K562 (cell line): Measurements from ENCODE around the gene C4BPB. TPM values are rescaled to one million over a fixed set of nuclear protein-coding genes. Genes with fewer than 3 reads are reported as not detected.

Source experiments
- CBFA2T2 ChIP-seq: fragments of 450-650 bp; conservative IDR thresholded peaks from 2 replicates; pipeline ENCODE4 v1.6.1; 2017; ENCODE audit warnings: mild to moderate bottlenecking
- CTCFL ChIP-seq: IDR thresholded peaks from 2 replicates; pipeline ENCODE4 v1.6.1; 2011; ENCODE audit warnings: borderline replicate concordance, low read depth, mild to moderate bottlenecking, moderate library complexity, low read length; ENCODE audit not compliant: insufficient read depth, poor library complexity, severe bottlenecking
- ELF4 ChIP-seq: fragments of 450-650 bp; formaldehyde crosslinking; IDR thresholded peaks from 2 replicates; pipeline ENCODE4 v1.4.0; 2022; ENCODE audit warnings: missing genetic modification characterization
- EP300 ChIP-seq: IDR thresholded peaks from 2 replicates; pipeline ENCODE4 v1.6.1; 2012; ENCODE audit warnings: low read length, improper control_type of control experiment
- KLF6 ChIP-seq: fragments of 250-450 bp; sonication (Bioruptor Pico); IDR thresholded peaks from 2 replicates; pipeline ENCODE4 v1.4.0; 2020; ENCODE audit warnings: mild to moderate bottlenecking, moderate library complexity, borderline replicate concordance
- MBD1 ChIP-seq: fragments of 250-450 bp; sonication (Bioruptor Pico); IDR thresholded peaks from 2 replicates; pipeline ENCODE4 v1.8.0; 2022; ENCODE audit warnings: inconsistent platforms
- MLX ChIP-seq, 2 experiments: fragments of 450-650 bp in 1 of 2; sonication (generic) in 1 of 2; formaldehyde crosslinking; conservative IDR thresholded peaks; 2 replicates each; pipeline versions ENCODE4 v1.4.0 to v1.8.1; 2020 to 2022; ENCODE audit warnings: mild to moderate bottlenecking in 1 of 2, missing genetic modification reagents in 1 of 2
- NCOA1 ChIP-seq: fragments of 450-650 bp; IDR thresholded peaks from 2 replicates; pipeline ENCODE4 v1.6.1; 2016; ENCODE audit warnings: low read depth
- PKNOX1 ChIP-seq: fragments of 450-650 bp; IDR thresholded peaks from 2 replicates; pipeline ENCODE4 v1.6.1; 2016
- POLR3A ChIP-seq: IDR thresholded peaks from 2 replicates; pipeline ENCODE4 v1.6.1; 2011; ENCODE audit warnings: borderline replicate concordance, mild to moderate bottlenecking, moderate library complexity; ENCODE audit not compliant: insufficient read length, insufficient read depth; ENCODE audit errors: extremely low read depth
- SMAD3 ChIP-seq: fragments of 450-650 bp; formaldehyde crosslinking; conservative IDR thresholded peaks from 2 replicates; pipeline ENCODE4 v1.4.0; 2020; ENCODE audit warnings: mild to moderate bottlenecking
- SMARCB1 ChIP-seq: IDR thresholded peaks from 2 replicates; pipeline ENCODE4 v1.6.1; 2011; ENCODE audit warnings: improper control_type of control experiment, low read depth; ENCODE audit not compliant: insufficient read length
- STAT5A ChIP-seq: IDR thresholded peaks from 2 replicates; pipeline ENCODE4 v1.6.1; 2012; ENCODE audit warnings: low read length, inconsistent platforms, borderline replicate concordance
- TBL1XR1 ChIP-seq, 2 experiments: IDR thresholded peaks; 2 replicates each; pipeline ENCODE4 v1.6.1; 2012; ENCODE audit warnings: improper control_type of control experiment in 2 of 2, low read length in 2 of 2, mild to moderate bottlenecking in 1 of 2
- TCF7L2 ChIP-seq: fragments of 150-350 bp; IDR thresholded peaks from 2 replicates; pipeline ENCODE4 v1.6.1; 2016; ENCODE audit warnings: low read depth, mild to moderate bottlenecking, low read length, moderate library complexity
- ZBTB5 ChIP-seq: fragments of 450-650 bp; IDR thresholded peaks from 2 replicates; pipeline ENCODE4 v1.6.1; 2017; ENCODE audit warnings: antibody characterized with exemption
- ZNF239 ChIP-seq: fragments of 250-450 bp; sonication (Bioruptor Pico); IDR thresholded peaks from 2 replicates; pipeline ENCODE4 v1.4.0; 2020; ENCODE audit warnings: mild to moderate bottlenecking
- ZNF699 ChIP-seq: fragments of 250-450 bp; sonication (Bioruptor Pico); IDR thresholded peaks from 2 replicates; pipeline ENCODE4 v1.8.0; 2021; ENCODE audit warnings: mild to moderate bottlenecking, moderate library complexity; ENCODE audit not compliant: insufficient replicate concordance
- ZNF79 ChIP-seq: fragments of 250-450 bp; sonication (Bioruptor Pico); IDR thresholded peaks from 2 replicates; pipeline ENCODE4 v1.4.0; 2020; ENCODE audit warnings: low read depth, mild to moderate bottlenecking, moderate library complexity
- ZSCAN29 ChIP-seq: fragments of 450-650 bp; IDR thresholded peaks from 2 replicates; pipeline ENCODE4 v1.6.1; 2017
- polyA plus RNA-seq, 8 experiments: library from polyadenylated mRNA; depleted of rRNA in 4 of 8; stranded (reverse) in 5 of 8; unstranded in 3 of 8; fragments of >200 nt; fragmentation: Nextera tagmentation in 2 of 8; fragmentation: Illumina TruSeq in 1 of 8; extraction: Ambion mirVana in 2 of 8; extraction: Trizol in 1 of 8; gene quantifications; 2 replicates each; pipeline versions ENCODE4 v1.2.1 to v1.2.3, GENCODE V29; 2011 to 2014; ENCODE audit warnings: inconsistent platforms in 1 of 8, missing spikeins in 1 of 8
- total RNA-seq, 7 experiments: library from RNA; depleted of rRNA in 6 of 7; stranded (reverse); fragments of >200 nt in 6 of 7; fragmentation: Illumina TruSeq in 2 of 7; extraction: Trizol in 2 of 7; gene quantifications; 2 replicates each; pipeline versions ENCODE4 v1.2.1 to v1.2.3, GENCODE V29; 2011 to 2021; ENCODE audit warnings: low replicate concordance in 1 of 7

Gene C4BPB
- total and polyA plus RNA-seq, 9 of the 15 experiments (the other 6 are each of a cell fraction or from before 2014, with no cell fraction given): not detected

GRCh38 chr1:207049974-207050391 lies 38.7 kb upstream of the C4BPB start (continued):
- peak; percentile 72 for TF ChIP-seq CTCFL
- 0 out of 2 replicates have a peak, but pooled peaks have one; percentile 28 for TF ChIP-seq SMAD3 (CRISPR knock-in tag)
- TF ChIP-seq SMARCB1: peak; percentile 74
- TF ChIP-seq CBFA2T2: no peak
- no peak for TF ChIP-seq MLX (CRISPR knock-in tag; conservative IDR thresholded peaks at IDR 0.05)
- TF ChIP-seq POLR3A: no peak
- no peak for TF ChIP-seq KLF6 (CRISPR knock-in tag)
- peak; percentile 41; the same call in 1 of the 2 replicates for TF ChIP-seq EP300
- no peak for TF ChIP-seq ZSCAN29
- TF ChIP-seq MBD1 (CRISPR knock-in tag): no peak
- no peak for TF ChIP-seq ZNF699 (CRISPR knock-in tag)
- TF ChIP-seq ZBTB5: peak; percentile 36; the same call in 1 of the 2 replicates
- TF ChIP-seq TBL1XR1 (IDR thresholded peaks at IDR 0.05; ENCODE audit: low read length in 2 of 2): 0 out of 4 replicates have a peak, but pooled peaks of 1 of the 2 experiments have one; percentile 49
- TF ChIP-seq ELF4: 0 out of 2 replicates have a peak, but pooled peaks have one; percentile 44
- TF ChIP-seq NCOA1: peak; percentile 55; the same call in 1 of the 2 replicates
- TF ChIP-seq ZNF79 (CRISPR knock-in tag): 0 out of 2 replicates have a peak, but pooled peaks have one; percentile 63
- 0 out of 2 replicates have a peak, but pooled peaks have one; percentile 7 for TF ChIP-seq PKNOX1
- TF ChIP-seq STAT5A: 0 out of 2 replicates have a peak, but pooled peaks have one; percentile 10
- TF ChIP-seq TCF7L2: no peak
- peak; percentile 31; the same call in 1 of the 2 replicates for TF ChIP-seq ZNF239
